ENCODE data around the gene MLPH.

Gene MLPH

DNA sequence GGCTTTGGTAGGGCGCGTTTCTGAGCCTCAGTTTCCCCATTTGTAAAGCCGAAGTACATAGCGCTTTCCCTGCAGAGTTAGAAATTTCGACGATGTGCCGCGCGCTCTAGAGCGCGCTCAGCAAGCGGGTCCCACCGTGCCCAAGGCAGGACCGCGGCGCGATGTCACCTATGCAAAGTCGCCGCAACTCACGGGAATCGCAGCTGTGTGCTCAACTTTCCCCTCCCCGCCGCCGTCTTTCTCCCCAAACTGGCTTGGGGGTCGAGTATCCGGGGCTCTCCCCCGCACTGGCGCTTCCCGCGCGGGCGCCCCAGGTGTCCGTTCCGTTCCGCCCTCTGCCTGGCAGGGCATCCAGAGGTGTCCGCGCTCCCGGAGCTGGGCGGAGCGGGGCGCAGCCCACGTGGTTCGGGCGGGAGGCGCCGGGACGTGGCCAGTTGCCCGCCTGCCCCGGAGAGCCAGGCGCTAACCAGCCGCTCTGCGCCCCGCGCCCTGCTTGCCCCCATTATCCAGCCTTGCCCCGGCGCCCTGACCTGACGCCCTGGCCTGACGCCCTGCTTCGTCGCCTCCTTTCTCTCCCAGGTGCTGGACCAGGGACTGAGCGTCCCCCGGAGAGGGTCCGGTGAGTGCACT is at the start of gene MLPH:
MLPH (plus strand) TSS at position 433 of the 630 bp plus-strand sequence. CDS start 6,176 bp downstream, outside the sequence.
- no peak for DNase-seq

DNA sequence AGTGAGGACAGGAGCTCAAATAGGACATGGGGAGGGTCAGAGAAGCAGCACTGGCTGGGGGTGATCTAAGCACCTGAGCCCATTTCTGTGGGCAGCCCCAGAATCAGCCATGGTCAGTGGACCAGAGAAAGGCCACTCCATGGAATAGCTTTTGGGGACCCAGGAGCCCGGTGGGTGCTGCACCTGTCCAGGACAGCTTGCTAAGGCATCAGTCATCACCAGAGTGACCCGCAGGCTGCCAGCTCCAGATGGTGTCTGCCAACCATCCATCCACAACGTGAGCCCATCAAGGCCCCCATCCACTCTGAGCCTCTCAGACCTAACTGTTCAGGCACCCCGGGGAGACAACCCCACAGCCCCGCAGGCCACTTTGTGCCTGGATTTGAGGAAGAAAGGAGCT is 49.5 kb upstream of the MLPH start:
- no peak for DNase-seq

- no peak for DNase-seq
Measured at GRCh38 chr2:237438080-237438940, 48.7 kb upstream of the MLPH start.

DNA sequence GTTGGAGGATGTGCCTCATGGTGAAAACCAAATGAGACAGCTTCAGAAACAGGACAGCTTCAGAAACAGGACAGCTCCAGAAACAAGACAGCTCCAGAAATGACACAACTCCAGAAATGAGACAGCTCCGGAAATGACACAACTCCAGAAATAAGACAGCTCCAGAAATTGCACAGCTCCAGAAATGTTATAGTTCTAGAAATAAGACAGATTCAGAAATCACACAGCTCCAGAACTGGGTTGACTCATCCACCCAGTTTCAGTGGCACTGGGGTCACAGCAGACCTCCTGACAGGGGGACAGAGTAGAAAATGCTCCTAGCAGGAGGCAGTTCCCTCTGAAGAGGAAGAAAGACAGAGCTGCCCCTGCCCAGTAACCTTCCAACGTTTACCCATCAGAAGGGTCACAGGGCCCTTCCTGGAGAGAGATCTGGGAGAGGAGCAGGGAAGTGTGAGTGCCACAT is 46.2 kb upstream of the MLPH start:
- no peak for DNase-seq

GRCh38 chr2:237441605-237442274 is 45.3 kb upstream of the MLPH start:
- no peak for DNase-seq

GRCh38 chr2:237444071-237444470 is 43.0 kb upstream of the MLPH start:
- no peak for DNase-seq

GRCh38 chr2:237445611-237446337 is 41.3 kb upstream of the MLPH start:
- DNase-seq: no peak

GRCh38 chr2:237446338-237446665 is 40.7 kb upstream of the MLPH start:
- DNase-seq: no peak

DNA sequence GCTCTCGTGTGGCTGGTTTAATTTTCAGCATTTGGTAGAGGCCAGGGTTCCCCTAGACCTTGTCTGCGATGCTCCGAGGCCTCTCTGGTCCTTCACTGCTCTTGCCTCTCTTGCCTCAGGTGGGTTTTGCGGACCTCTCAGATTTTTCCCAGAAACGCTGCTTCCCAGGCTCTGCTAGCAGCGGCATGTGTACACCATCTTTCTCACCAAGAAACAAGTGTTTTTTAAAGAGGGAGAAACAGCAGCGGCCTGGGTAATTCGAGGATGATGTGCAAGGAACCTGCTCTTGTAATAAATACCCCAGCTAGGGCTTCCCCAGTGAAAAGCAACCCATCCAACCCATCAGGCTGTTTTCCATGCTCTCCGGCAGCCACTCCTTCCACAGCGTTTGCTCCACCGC is 39.6 kb upstream of the MLPH start:
- DNase-seq: no peak

- no peak for DNase-seq
Measured at GRCh38 chr2:237448171-237448570, 38.9 kb upstream of the MLPH start.

DNA sequence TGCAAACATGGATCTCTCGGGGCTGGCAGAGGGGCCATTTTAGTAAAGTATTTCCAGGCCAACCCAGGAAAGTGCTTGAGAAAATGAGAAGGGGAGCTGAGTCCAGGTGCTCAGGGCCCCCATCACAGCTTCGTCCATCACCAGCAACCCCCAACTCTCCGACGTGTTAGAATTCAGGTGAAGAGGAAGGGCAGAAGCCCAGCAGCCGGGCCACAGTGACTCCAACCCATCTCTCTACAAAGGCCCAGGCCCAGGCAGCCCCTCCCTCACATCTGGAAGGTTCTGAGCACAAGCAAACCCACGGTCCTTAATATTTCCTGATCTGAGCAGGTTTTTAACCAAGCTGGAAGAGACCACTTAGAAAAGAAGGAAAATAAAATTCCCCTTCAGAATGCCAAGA is 38.4 kb upstream of the MLPH start:
- DNase-seq: no peak

DNA sequence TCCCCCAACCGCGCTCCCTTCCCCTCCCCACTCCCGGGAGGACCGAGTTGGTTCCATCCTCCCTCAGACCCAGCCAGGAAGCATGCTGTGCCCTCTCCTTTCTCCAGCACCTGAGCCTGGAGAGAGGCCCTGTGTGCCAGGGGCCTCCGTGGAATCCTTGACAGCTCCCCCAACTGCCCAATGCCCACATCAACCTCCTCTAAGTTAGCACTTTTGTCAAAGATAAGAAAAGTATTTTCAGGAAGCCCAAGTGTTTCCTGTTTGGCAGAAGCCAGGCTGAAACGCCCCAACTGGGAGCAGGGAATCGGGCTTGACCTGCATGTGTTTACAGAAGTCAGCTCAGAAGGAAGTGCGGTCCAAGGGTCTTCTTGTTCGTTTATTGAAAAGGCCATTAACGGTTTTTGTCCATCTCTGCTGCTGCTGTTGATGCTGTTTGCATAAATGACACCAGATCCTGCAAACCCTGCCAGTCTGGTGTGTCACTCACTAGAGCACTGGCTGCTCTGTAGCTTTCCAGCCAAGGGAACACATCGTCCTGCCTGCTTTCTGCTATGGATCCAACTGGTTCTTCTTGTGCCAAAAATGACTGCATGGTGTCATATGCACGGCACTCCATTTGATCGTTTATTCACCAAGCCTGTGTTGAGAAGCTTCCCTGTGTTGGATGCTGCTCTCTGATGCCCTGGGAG is 37.7 kb upstream of the MLPH start:
- no peak for DNase-seq

DNA sequence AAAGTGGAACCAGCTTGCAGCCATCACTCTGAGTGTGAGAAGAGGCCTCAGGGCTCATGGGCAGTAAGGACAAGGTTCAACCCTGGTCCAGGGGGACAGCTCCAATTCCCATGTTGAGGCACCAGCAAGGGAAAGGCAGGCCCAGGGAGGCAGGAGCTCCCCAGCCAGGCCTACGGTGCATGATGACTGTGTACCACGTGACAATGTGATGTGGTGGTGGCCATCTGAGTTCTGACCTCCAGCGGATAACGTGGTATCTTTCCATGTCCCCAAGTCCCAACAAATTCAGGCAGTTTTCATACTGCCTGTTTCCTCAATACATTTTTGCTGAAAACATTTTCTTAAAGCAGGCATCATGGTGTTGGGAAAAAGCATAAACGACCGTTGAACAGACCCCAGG is 36.9 kb upstream of the MLPH start:
- no peak for DNase-seq

DNA sequence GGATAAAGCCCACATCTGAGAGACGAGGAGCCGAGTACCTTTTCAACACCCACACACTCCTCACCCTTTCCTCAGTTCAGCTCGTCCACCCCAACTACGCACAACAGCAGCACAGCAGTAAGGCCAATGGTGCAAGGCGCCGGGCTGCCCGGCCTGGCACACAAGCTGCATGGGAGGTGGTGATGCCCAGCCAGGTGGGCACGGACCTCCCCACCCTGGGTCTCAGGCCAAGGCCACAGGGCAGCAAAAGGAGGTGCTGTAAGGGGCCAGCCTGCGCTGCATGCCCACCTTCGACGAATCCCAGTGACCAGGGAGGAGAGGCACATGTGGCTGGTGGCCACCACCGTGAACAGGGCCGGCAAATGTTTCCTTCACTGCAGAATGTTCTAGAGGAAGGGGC is 36.5 kb upstream of the MLPH start:
- DNase-seq: no peak

DNA sequence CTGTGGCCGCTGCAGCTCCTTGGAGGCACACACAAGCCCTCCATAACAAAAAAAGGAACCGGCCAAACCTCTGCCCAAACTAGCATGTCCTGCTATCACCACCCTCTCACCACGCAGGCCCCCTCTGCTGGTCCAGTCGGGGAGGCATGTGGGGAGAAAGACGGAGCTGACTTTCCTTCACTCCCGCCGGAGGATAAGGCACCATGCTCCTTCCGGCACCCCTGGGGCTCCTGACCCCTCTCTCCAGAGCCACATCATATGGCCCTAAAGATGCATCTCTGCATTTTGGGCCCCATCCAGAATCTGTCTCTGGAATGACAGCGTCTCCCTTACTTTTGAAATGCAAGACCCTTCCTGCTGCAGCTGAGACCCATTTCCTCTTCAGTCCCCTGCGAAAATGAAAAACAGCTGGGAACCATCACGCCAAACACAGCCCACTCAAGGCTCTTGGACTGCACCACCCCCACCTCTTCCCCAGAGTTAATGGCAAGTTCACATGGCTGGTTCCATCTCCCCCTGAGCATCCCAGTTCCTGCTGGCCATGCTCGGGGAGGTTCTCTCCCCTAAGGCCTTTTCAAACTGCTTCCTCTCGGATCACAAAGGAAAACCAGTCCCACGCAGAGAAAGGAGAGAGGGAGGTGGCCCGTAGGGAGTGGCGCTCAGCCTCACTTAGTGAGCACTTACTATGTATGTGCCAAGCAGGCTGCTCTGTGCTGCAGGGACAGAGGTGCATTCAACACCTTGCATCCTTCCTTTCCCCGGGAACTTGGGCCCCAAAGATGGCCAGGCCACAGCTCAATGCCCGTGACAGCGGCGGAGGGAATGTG is 35.2 kb upstream of the MLPH start:
- no peak for DNase-seq

DNA sequence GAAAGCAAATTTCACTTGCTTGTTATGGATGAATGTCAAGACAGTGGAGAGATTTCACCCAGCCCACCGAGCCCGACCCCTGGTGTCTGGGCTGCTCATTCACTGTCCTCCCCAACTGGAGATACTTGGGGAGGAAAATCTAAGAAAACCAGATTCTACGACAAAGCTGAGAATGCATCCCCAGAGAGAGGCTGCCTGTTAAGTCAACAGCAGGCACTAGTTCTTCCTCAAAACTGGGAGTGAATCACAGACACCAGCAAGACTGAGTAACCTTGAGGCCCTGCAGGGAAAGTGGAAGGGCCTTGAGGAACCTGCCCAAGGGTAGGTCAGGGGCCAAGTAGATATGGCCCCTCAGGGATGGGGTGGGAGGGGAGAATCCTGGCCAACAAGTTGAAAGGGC is 34.2 kb upstream of the MLPH start:
- no peak for DNase-seq

- DNase-seq: no peak
Measured at GRCh38 chr2:237453671-237454070, 33.4 kb upstream of the MLPH start.

- no peak for DNase-seq
Measured at GRCh38 chr2:237455764-237456163, 31.3 kb upstream of the MLPH start.

DNA sequence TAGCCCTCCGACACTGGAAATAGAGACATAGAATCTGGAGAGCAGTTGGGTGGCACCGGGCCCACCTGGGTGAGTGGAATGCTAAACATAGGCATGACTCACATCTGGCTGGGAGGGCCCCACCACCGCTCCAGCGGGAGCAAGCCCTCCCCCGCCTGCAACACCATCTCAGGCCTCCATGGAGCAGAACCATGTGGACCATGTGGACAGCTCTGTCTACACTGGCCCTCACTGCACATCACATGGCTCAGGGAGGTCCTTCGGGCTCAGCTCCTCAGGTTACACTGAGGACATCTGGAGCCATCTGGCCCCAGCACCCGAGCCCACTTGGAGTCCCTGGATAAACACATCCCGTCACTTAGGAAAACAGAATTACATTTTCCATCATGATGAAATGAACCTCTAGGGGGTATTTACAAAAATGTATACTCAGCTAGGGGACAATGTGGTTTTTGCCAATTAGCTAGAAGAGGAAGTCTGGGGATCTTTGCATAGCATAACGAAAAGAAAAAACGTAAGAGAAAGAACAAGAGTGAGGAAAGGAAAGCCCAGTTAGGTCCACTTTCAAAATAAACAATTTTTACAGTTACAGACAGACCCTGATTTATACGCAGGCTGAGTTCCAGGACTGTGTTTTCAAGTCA is 30.7 kb upstream of the MLPH start:
- no peak for DNase-seq

DNA sequence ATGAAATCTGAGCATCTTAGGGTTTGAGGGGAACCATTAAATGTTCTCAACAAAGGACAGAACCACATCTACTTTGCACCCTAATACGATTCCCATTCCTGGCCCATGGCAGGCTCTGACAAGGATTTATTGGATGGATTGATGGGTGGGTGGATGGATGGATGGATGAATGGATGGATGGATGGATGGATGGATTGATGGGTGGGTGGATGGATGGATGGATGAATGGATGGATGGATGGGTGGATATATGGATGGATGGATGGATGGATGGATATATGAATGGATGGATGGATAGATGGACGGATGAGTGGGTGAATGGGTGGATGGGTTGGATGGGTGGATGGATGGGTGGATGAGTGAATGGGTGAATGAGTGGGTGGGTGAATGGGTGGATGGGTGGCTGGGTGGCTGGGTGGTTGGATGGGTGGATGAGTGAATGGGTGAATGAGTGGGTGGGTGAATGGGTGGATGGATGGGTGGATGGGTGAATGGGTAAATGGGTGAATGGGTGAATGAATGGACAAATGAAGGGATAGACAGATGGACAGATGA is 29.6 kb upstream of the MLPH start:
- no peak for DNase-seq

- no peak for DNase-seq
Measured at GRCh38 chr2:237458519-237458918, 28.5 kb upstream of the MLPH start.
